ENCODE data around the gene HIC2. TPM values are rescaled to one million over a fixed set of nuclear protein-coding genes. Genes with fewer than 3 reads are reported as not detected.
"Not testable (repeated sequence)": the region's sequence is repeated elsewhere in the genome, so short reads cannot be mapped to it uniquely, and the experiment has no call there.

Gene HIC2
- polyA plus RNA-seq, 3 donors: 0.98 to 2.0 (median 1.6) TPM

- 5 to 28% (median 18%) methylated on average over 21 to 48 of the region's 87 CpGs for WGBS, 3 donors
- not testable (repeated sequence) for H3K27ac ChIP-seq (ENCODE audit: low read depth, low read length)
These were observed 52.2 kb downstream of the HIC2 start for GRCh38 chr22:21469097-21469994.

GRCh38 chr22:21472984-21473383, 55.8 kb downstream of the HIC2 start:
- no CpG with 5 or more reads among the region's 11 CpGs for WGBS, 3 donors
- not testable (repeated sequence) for H3K27ac ChIP-seq (ENCODE audit: low read depth, low read length)

- no CpG with 5 or more reads among the region's 13 CpGs for WGBS, 3 donors
- H3K27ac ChIP-seq (ENCODE audit: low read depth, low read length): not testable (repeated sequence)
These were observed 56.5 kb downstream of the HIC2 start for GRCh38 chr22:21473664-21474063.

GRCh38 chr22:21484039-21484438, 66.9 kb downstream of the HIC2 start:
- 63 to 95% (median 95%) methylated on average over 4 to 8 of the region's 14 CpGs for WGBS, 3 donors
- not testable (repeated sequence) for H3K27ac ChIP-seq (ENCODE audit: low read depth, low read length)

- H3K27ac ChIP-seq (ENCODE audit: low read depth, low read length): not testable (repeated sequence)
- 69 to 95% (median 69%) methylated on average over 2 to 7 of the region's 17 CpGs for WGBS, 3 donors
These were observed 70.6 kb downstream of the HIC2 start for GRCh38 chr22:21487723-21488122.

- H3K27ac ChIP-seq (ENCODE audit: low read depth, low read length): not testable (repeated sequence)
- WGBS, 3 donors: 38 to 82% (median 80%) methylated on average over 1 to 2 of the region's 11 CpGs
These were observed 72.0 kb downstream of the HIC2 start for GRCh38 chr22:21489149-21489680.

- WGBS, 3 donors: 93 to 100% (median 97%) methylated on average over 4 of the region's 6 CpGs
- H3K27ac ChIP-seq (ENCODE audit: low read depth, low read length): not testable (repeated sequence)
These were observed 73.4 kb downstream of the HIC2 start for GRCh38 chr22:21490556-21490955.

- no CpG with 5 or more reads among the region's 8 CpGs for WGBS, 3 donors
- H3K27ac ChIP-seq (ENCODE audit: low read depth, low read length): not testable (repeated sequence)
These were observed 75.1 kb downstream of the HIC2 start for GRCh38 chr22:21492271-21492670.

- WGBS, 3 donors: no CpG with 5 or more reads among the region's 23 CpGs
These were observed 76.9 kb downstream of the HIC2 start for GRCh38 chr22:21493789-21494782.

GRCh38 chr22:21497984-21498383, 80.8 kb downstream of the HIC2 start:
- H3K27ac ChIP-seq (ENCODE audit: low read depth, low read length): not testable (repeated sequence)
- no CpG with 5 or more reads among the region's 4 CpGs for WGBS, 3 donors

More at GRCh38 chr22:21493789-21494782, 76.9 kb downstream of the HIC2 start:
- not testable (repeated sequence) for H3K27ac ChIP-seq (ENCODE audit: low read depth, low read length)

GRCh38 chr22:21498489-21498888, 81.3 kb downstream of the HIC2 start:
- H3K27ac ChIP-seq (ENCODE audit: low read depth, low read length): not testable (repeated sequence)
- no CpG with 5 or more reads among the region's 7 CpGs for WGBS, 3 donors

GRCh38 chr22:21499623-21500506, 82.7 kb downstream of the HIC2 start:
- H3K27ac ChIP-seq (ENCODE audit: low read depth, low read length): not testable (repeated sequence)
- no CpG with 5 or more reads among the region's 16 CpGs for WGBS, 3 donors

Other genes starting within 250 kb of the HIC2 start
- gene RIMBP3B, start 33.6 kb upstream of the HIC2 start, polyA plus RNA-seq: under 1 TPM in 1 of 3 donors, not detected in 2; 0.08 TPM
- gene TMEM191C, start 50.0 kb downstream of the HIC2 start, polyA plus RNA-seq: 1 to 10 TPM in 1 of 3 donors, under 1 TPM in 2; 0.15 to 1.1 (median 0.64) TPM
- gene RIMBP3C, start 134.1 kb downstream of the HIC2 start, polyA plus RNA-seq: under 1 TPM in 2 of 3 donors, not detected in 1; 0.01 TPM
- gene UBE2L3, start 150.3 kb downstream of the HIC2 start, polyA plus RNA-seq: 10 to 100 TPM; 21.4 to 56.3 (median 47.6) TPM
- gene YDJC, start 212.7 kb downstream of the HIC2 start, polyA plus RNA-seq: 10 to 100 TPM in 2 of 3 donors, 1 to 10 TPM in 1; 6.1 to 34.7 (median 12.2) TPM
- gene CCDC116, start 215.4 kb downstream of the HIC2 start, polyA plus RNA-seq: 1 to 10 TPM in 1 of 3 donors, under 1 TPM in 2; 0.15 to 1.0 (median 0.67) TPM
- gene SDF2L1, start 224.9 kb downstream of the HIC2 start, polyA plus RNA-seq: 10 to 100 TPM; 18.1 to 69.9 (median 43.6) TPM
- 10 to 100 TPM; 12.5 to 18.8 (median 16.6) TPM for gene PPIL2, start 248.6 kb downstream of the HIC2 start, polyA plus RNA-seq